Activated CD8-positive, alpha-beta T cell treated with anti-CD3 and anti-CD28 coated beads for 36 hours (primary cell): Measurements from ENCODE around the gene STIM1. TPM values are rescaled to one million over a fixed set of nuclear protein-coding genes. Genes with fewer than 3 reads are reported as not detected.

Source experiments
- ATAC-seq: fragments of 200-7000 bp; cut with Tn5 transposase; one replicate; pipeline ENCODE4 v1.10.0; 2021; ENCODE audit warnings: mild to moderate bottlenecking, moderate library complexity
- CTCF ChIA-PET: fragments of 350-600 bp; sonication (Branson Sonifier 250); formaldehyde crosslinking; loops from one replicate; lab custom pipeline; 2021; ENCODE audit warnings: antibody characterized with exemption; lab: Charles Lee
- POLR2A ChIA-PET: fragments of 350-600 bp; sonication (Branson Sonifier 250); formaldehyde crosslinking; loops from one replicate; lab custom pipeline; 2021; ENCODE audit warnings: antibody characterized with exemption; lab: Charles Lee
- DNase-seq: peaks from one replicate; pipeline ENCODE4 v3.0.0-alpha.2; 2020
- H3K27ac Mint-ChIP-seq: one replicate; pipeline ENCODE4 v1.8.0; 2021; ENCODE audit warnings: mild to moderate bottlenecking, mixed read lengths
- H3K27me3 Mint-ChIP-seq: one replicate; pipeline ENCODE4 v1.8.0; 2021; ENCODE audit warnings: mixed read lengths
- H3K36me3 Mint-ChIP-seq: one replicate; pipeline ENCODE4 v1.8.0; 2021; ENCODE audit warnings: low read depth, mixed read lengths
- H3K4me1 Mint-ChIP-seq: one replicate; pipeline ENCODE4 v1.8.0; 2021; ENCODE audit warnings: low read depth, mixed read lengths
- H3K4me3 Mint-ChIP-seq: one replicate; pipeline ENCODE4 v1.8.0; 2021; ENCODE audit warnings: mild to moderate bottlenecking, moderate library complexity, mixed read lengths
- H3K9me3 Mint-ChIP-seq: one replicate; pipeline ENCODE4 v1.8.0; 2021; ENCODE audit warnings: mixed read lengths
- CTCF ChIP-seq: fragments of 200-600 bp; IDR thresholded peaks from one replicate; pipeline ENCODE4 v1.8.0; 2022; ENCODE audit warnings: antibody characterized with exemption, mild to moderate bottlenecking
- intact Hi-C: fragments of 100-400 bp; cut with micrococcal nuclease; formaldehyde crosslinking; loops from one replicate; pipeline ENCODE4 v1.10.0; 2022
- total RNA-seq, 2 experiments: library from RNA; stranded (reverse); gene quantifications; one replicate each; pipeline ENCODE4 v1.2.3, GENCODE V29; 2021

STIM1 gene
- total RNA-seq, 2 experiments from 2014 or later: 60.8 to 61.4 TPM

GRCh38 chr11:3947061-3947460, 91.6 kb downstream of the STIM1 start:
- CTCF ChIA-PET: interaction anchor here (0.9 to 4.4 kb wide), 5 partner anchors 27 to 126 kb away, joined by 3 to 34 read pairs (median 8); partner anchors contain the start of gene STIM1
- POLR2A ChIA-PET: interaction anchor here (1.4 to 2.5 kb wide), 4 partner anchors 9 to 93 kb away, joined by 3 to 8 read pairs (median 6); no protein-coding TSS in a partner anchor

GRCh38 chr11:3949125-3949524, 93.7 kb downstream of the STIM1 start:
- peak overlapping the region; percentile 90 for H3K27ac Mint-ChIP-seq
- ATAC-seq: peak; percentile 62
- TF ChIP-seq CTCF: no peak
- H3K36me3 Mint-ChIP-seq: peaks cover 48% of the 10 kb centered on the region
- peaks cover 7% of the 10 kb centered on the region for H3K9me3 Mint-ChIP-seq
- no peaks in the 10 kb centered on the region for H3K27me3 Mint-ChIP-seq
- POLR2A ChIA-PET: interaction anchor here (0.7 to 1.6 kb wide), 3 partner anchors 75 to 144 kb away, joined by 3 to 7 read pairs (median 4); partner anchors contain the start of gene STIM1
- intact Hi-C loops: loop anchor here (5.0 kb wide), 1 partner anchor 38 kb away; no protein-coding TSS in a partner anchor
- DNase-seq: peak; percentile 68
- CTCF ChIA-PET: interaction anchor here (1.0 to 4.4 kb wide), 5 partner anchors 18 to 124 kb away, joined by 3 to 34 read pairs (median 5); partner anchors contain the start of gene STIM1
- H3K4me3 Mint-ChIP-seq: no peak overlapping the region
- peaks cover 91% of the 10 kb centered on the region for H3K4me1 Mint-ChIP-seq

More at GRCh38 chr11:3947061-3947460, 91.6 kb downstream of the STIM1 start:
- H3K27ac Mint-ChIP-seq: peak overlapping the region; percentile 93
- ATAC-seq (peak; percentile 75), DNase-seq (peak; percentile 70)
- H3K9me3 Mint-ChIP-seq: peaks cover 7% of the 10 kb centered on the region
- H3K36me3 Mint-ChIP-seq: peaks cover 48% of the 10 kb centered on the region
- intact Hi-C loops: loop anchor here (5.0 kb wide), 1 partner anchor 40 kb away; no protein-coding TSS in a partner anchor
- H3K4me1 Mint-ChIP-seq: peaks cover 93% of the 10 kb centered on the region
- H3K27me3 Mint-ChIP-seq: no peaks in the 10 kb centered on the region
- peak overlapping the region; percentile 37 for H3K4me3 Mint-ChIP-seq
- TF ChIP-seq CTCF: no peak

- no peak for DNase-seq
- ATAC-seq: no peak
- Mint-ChIP-seq H3K9me3 (no peaks in the 10 kb centered on the region), H3K27me3 (no peaks in the 10 kb centered on the region), H3K27ac (peak overlapping the region; percentile 72), H3K36me3 (peaks cover 34% of the 10 kb centered on the region), H3K4me1 (peaks cover 94% of the 10 kb centered on the region), H3K4me3 (no peak overlapping the region)
- ChIA-PET POLR2A (no interaction called here), CTCF (interaction anchor here (1.0 to 4.3 kb wide), 6 partner anchors 8 to 122 kb away, joined by 3 to 21 read pairs (median 6); partner anchors contain the start of gene STIM1)
- intact Hi-C loops: loop anchor here (5.0 kb wide), 1 partner anchor 94 kb away; the partner anchor contains the start of gene STIM1
- no peak for TF ChIP-seq CTCF
Observed at GRCh38 chr11:3950996-3951660, 95.7 kb downstream of the STIM1 start.

- intact Hi-C loops: loop anchor here (5.0 kb wide), 1 partner anchor 95 kb away; the partner anchor contains the start of gene STIM1
- ChIA-PET POLR2A (interaction anchor here (0.6 to 0.9 kb wide), 3 partner anchors 13 to 67 kb away, joined by 3 read pairs; no protein-coding TSS in a partner anchor), CTCF (interaction anchor here (0.8 to 4.3 kb wide), 4 partner anchors 13 to 111 kb away, joined by 3 to 21 read pairs (median 8); partner anchors contain the start of genes RHOG and STIM1)
- no peak for ATAC-seq
- H3K4me3 Mint-ChIP-seq: no peak overlapping the region
- peaks cover 21% of the 10 kb centered on the region for H3K36me3 Mint-ChIP-seq
- DNase-seq: no peak
- peaks cover 88% of the 10 kb centered on the region for H3K4me1 Mint-ChIP-seq
- H3K9me3 Mint-ChIP-seq: no peaks in the 10 kb centered on the region
- peak overlapping the region; percentile 47 for H3K27ac Mint-ChIP-seq
- TF ChIP-seq CTCF: no peak
- H3K27me3 Mint-ChIP-seq: no peaks in the 10 kb centered on the region
Observed at GRCh38 chr11:3952715-3953114, 97.3 kb downstream of the STIM1 start.
